Lower leg skin (tissue), 4 donors: ENCODE measurements around the gene CD52. TPM values are rescaled to one million over a fixed set of nuclear protein-coding genes. Genes with fewer than 3 reads are reported as not detected.

Source experiments
- DNase-seq, 2 donors: peaks; one replicate each; pipeline ENCODE4 v3.0.0-alpha.2; 2019; ENCODE audit warnings: low spot score in 2 of 2
- H3K4me3 ChIP-seq: fragments of 200-600 bp; sonication (generic); 2 replicates; pipeline ENCODE4 v1.5.1; 2017; ENCODE audit warnings: mild to moderate bottlenecking, low read depth; ENCODE audit not compliant: poor library complexity, severe bottlenecking
- POLR2A ChIP-seq, 2 donors: fragments of 450-650 bp; IDR thresholded peaks; one replicate each; pipeline ENCODE4 v1.6.1; 2016 to 2017; ENCODE audit warnings: antibody characterized with exemption in 2 of 2, mild to moderate bottlenecking in 1 of 2, moderate library complexity in 1 of 2
- WGBS, 2 donors: methylation state at CpG; one replicate each; pipeline ENCODE4 v1.1.5; 2018; 5-methylcytosine and 5-hydroxymethylcytosine counted together
- intact Hi-C: fragments of 100-400 bp; cut with DNase I; formaldehyde crosslinking; loops from one replicate; pipeline ENCODE4 v1.15.0; 2023; ENCODE audit warnings: low total_unique reads
- total RNA-seq, 4 donors: library from RNA; depleted of rRNA; stranded (reverse); fragments of >200 nt; gene quantifications; one replicate each; pipeline ENCODE4 v1.1.0, GENCODE V29; 2016
- TF ChIP-seq, protein P1 (sequence below), 3 donors: fragments of 450-650 bp; IDR thresholded peaks; one replicate each; pipeline ENCODE4 v1.5.1; 2016; ENCODE audit warnings: antibody characterized with exemption in 3 of 3, mild to moderate bottlenecking in 3 of 3, moderate library complexity in 2 of 3

Gene CD52
- total RNA-seq, 4 donors from 2014 or later = 2.0 to 6.1 (median 3.5) TPM; not detected in 1

DNA sequence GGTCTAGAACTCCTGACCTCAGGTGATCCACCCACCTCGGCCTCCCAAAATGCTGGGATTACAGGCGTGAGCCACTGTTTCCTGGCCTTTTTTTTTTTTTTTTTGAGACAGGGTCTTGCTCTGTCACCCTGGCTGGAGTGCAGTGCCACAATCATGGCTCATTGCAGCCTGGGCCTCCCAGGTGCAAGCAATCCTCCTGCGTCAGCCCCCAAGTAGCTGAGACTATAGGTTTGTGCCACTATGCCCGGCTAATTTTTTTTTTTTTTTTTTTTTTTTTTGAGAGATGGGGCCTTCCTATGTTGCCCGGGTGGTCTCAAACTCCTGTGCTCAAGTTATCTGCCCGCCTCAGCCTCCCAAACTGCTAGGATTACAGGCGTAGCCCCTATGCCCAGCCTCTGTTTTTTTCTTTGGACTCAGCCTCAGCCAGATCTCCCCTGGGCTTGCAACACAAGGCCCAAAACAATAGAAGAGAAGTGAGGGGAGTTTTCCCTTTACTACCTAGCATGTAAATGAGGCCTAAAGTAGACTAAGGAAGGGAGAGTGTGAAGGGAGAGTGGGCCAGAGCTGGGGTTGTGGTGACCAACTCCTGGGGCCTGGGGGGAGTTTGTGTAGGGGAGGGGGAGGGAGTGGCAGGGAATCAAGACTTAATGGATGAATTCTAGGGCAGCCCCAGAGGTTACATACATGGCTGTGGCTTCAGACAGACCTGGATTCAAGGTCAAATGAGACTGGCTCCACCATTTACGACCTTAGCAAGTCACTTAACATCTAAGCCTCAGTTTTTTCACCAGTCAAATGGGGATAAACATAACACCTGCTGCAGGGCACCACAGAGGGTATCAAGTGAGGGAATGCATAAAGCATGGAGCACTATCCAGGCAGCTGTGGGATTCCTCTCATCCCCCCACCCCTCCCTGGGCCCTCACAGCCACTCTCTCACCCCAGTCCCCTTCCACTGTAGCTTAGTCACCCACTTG, 1.6 kb upstream of the CD52 start:
- H3K4me3 ChIP-seq = no peak overlapping the region
- no peak for DNase-seq
- TF ChIP-seq, protein P1, sequence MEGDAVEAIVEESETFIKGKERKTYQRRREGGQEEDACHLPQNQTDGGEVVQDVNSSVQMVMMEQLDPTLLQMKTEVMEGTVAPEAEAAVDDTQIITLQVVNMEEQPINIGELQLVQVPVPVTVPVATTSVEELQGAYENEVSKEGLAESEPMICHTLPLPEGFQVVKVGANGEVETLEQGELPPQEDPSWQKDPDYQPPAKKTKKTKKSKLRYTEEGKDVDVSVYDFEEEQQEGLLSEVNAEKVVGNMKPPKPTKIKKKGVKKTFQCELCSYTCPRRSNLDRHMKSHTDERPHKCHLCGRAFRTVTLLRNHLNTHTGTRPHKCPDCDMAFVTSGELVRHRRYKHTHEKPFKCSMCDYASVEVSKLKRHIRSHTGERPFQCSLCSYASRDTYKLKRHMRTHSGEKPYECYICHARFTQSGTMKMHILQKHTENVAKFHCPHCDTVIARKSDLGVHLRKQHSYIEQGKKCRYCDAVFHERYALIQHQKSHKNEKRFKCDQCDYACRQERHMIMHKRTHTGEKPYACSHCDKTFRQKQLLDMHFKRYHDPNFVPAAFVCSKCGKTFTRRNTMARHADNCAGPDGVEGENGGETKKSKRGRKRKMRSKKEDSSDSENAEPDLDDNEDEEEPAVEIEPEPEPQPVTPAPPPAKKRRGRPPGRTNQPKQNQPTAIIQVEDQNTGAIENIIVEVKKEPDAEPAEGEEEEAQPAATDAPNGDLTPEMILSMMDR (IDR thresholded peaks at IDR 0.05) = no peak
- TF ChIP-seq POLR2A (IDR thresholded peaks at IDR 0.05) = no peak
- 88 to 94% methylated on average over 8 of the region's 8 CpGs for WGBS, 2 donors
- intact Hi-C loops = no loop called here

DNA sequence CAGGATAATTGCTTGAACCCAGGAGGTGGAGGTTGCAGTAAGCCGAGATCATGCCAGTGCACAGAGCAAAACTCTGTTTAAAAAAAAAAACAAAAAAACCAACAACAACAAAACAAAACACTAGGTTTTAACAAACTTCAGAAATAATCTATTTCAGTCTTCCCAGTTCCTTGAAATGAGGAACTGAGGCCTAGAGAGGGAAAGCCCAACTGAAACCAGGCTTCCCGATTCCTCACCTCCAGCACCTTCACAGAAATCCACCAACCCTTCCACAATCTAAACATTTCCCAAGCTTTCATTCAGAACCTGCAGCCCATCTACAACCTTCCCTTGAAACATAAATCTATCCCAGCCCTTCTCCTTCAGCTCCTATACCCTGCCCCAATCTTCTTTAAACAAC, 612 bp upstream of the CD52 start:
- no peak for DNase-seq
- TF ChIP-seq POLR2A (IDR thresholded peaks at IDR 0.05) = no peak
- TF ChIP-seq, protein P1 (IDR thresholded peaks at IDR 0.05) = no peak
- intact Hi-C loops = no loop called here
- H3K4me3 ChIP-seq = no peak overlapping the region
- 85 to 88% methylated on average over 2 of the region's 2 CpGs for WGBS, 2 donors

DNA sequence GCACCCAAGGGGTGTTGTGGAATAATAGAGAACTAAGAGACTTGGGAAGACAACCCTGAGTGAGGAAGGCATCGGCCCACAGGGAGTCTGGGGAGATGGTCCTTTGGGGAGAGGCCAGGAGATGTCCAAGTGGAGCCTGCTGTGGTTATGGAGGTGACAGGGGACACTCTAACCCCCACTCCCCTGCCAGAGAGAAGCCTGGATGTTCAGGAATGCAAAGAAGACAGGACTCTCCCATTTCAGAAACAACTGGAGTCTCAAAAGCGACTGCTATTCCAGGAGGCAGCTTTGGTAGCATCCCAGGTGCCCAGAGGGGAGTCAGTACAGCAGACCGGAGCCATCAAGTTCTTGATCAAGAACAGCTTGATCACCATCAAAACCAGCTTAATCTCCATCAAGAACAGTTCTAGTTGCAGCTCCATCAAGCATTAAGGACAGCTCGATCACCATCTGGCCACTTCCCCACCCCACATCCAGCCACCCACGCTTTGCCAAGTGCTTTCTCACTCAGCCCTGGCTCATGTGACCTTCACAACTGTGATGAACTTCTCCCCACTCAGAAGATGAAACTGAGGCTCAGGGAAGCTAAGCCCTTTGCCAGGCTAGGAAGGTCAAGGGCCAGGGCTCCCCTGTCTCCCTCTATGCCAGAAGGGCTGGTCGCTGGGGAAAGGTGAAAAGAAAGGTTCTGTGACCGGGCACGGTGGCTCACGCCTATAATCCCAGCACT, 743 bp downstream of the CD52 start:
- WGBS, 2 donors = 71 to 76% methylated on average over 9 of the region's 9 CpGs
- peak in 1 of 2 donors; percentile 47 for DNase-seq
- TF ChIP-seq, protein P1 (IDR thresholded peaks at IDR 0.05) = no peak
- no peak for TF ChIP-seq POLR2A (IDR thresholded peaks at IDR 0.05)
- no peak overlapping the region for H3K4me3 ChIP-seq
- intact Hi-C loops = no loop called here

DNA sequence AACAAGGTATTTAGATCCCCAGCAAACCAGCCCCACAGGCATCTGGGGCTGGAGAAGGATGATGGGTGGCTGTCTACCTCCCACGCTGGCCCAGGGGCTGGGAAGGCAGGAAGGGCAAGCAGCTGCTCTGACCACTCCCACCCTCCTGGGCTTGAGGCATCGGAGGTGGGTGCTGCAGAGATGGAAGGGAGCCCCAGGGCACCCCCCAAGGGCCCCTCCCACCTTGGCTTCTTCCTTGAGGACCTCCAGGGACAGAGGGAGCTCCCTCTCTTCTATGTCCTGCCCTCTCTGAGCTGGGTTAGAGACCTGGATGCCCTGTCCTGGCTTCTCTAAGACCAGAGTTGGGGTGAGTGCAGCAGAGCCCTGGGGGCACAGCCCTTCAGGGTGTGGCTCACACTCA, 3.1 kb downstream of the CD52 start:
- DNase-seq = no peak
- 33 to 100% methylated on average over 1 to 2 of the region's 2 CpGs for WGBS, 2 donors
- intact Hi-C loops = loop anchor here (5.0 to 10.0 kb wide), 3 partner anchors 34 to 146 kb away; partner anchors contain the start of genes CNKSR1, LIN28A and ZNF593OS
- no peak overlapping the region for H3K4me3 ChIP-seq
- no peak for TF ChIP-seq POLR2A (IDR thresholded peaks at IDR 0.05)
- TF ChIP-seq, protein P1 (IDR thresholded peaks at IDR 0.05) = no peak

DNA sequence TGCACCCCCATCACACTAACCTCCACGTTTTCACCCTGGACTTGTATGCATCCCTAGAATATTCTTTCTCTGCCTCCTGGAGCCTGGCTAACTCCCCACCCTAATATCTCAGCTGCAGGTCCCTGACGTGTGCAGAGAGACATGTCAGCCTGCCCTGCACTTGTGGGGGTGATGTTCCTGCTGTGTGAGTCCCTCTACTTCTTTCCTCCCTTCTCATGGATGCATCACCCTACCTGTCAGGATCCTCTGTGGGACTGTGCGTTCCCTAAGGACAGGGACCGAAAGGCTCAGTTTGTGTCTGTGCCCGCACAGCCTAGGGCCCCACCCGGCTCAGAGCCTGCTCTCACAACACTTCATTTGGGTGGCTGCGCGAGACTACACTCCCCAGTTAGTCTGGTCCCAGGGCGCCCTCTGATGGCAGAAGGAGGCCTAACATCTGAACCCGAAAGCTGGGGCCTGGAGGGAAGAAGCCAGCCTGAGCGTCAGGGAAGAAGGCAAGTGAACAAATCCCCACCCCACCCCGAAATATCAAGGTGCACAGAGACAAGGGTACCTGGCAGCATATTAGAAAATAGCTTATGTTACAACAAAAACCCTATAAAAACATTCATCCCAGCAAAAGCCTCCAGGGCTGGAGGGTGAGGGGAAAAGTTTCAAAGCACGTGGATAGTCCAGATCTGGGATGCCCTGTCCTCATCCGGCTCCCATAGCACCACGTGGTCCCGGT, 3.7 kb downstream of the CD52 start:
- 10 to 11% methylated on average over 16 of the region's 16 CpGs for WGBS, 2 donors
- no peak for TF ChIP-seq POLR2A (IDR thresholded peaks at IDR 0.05)
- TF ChIP-seq, protein P1 (IDR thresholded peaks at IDR 0.05) = peak in 2 of 3 donors; percentile 52 to 80
- DNase-seq = peak; percentile 93 to 99
- intact Hi-C loops = loop anchor here (2.0 to 10.0 kb wide), 4 partner anchors 34 to 147 kb away; partner anchors contain the start of genes CNKSR1, LIN28A and ZNF593OS
- H3K4me3 ChIP-seq = no peak overlapping the region
